ENCODE measurements around the gene ARHGAP23. TPM values are rescaled to one million over a fixed set of nuclear protein-coding genes. Genes with fewer than 3 reads are reported as not detected.

ARHGAP23 gene
- total RNA-seq, 3 donors from 2014 or later, result 6.1 to 44.6 (median 12.6) TPM

DNA sequence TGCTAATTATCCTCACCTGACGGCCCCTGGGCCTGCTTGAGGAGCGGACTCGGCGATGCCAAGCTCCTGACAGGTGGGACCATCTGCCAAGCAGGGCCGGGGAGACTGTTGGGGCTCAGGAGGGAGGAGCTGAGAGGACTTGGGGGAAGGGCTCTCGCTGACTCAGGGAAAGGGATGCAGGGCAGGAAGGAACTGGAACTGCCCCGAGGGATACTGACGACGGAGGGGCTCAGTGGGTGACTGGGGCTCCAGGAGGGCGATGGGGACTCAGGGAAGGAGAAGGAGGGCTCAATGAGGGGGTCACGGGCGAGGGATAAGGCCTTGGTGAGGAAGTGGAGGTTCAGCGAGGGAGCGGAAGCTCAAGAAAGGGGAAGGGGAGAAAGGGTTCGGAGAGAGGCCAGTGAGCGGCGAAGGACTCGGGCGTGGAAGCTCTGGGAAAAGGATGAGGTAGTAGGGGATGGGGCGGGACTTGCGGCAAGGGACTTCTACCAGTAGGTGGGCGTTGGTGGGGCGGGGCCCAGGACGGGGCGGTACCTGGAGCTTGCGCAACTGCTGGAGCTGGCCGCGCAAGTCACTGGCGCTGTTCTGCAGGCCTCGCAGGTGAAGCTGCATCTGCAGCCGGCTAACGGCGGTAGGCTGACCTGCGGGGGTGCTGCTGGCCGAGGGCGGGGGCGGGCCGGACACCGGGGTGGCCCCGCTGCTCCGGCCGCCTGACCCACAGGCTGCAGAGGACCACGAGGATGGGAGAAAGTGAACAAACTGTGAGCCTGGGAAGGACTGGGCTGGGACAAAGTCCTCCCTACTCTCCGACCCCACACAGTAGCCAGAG, 131.0 kb downstream of the ARHGAP23 start:
- intact Hi-C loops (cut with DNase I, micrococcal nuclease), result loop anchor here (5.0 to 10.0 kb wide), 2 partner anchors 106 to 108 kb away; no protein-coding TSS in a partner anchor
- peak; percentile 93 to 95 (median 93) for DNase-seq
- TF ChIP-seq CTCF (IDR thresholded peaks at IDR 0.05), result peak; percentile 19
- Histone ChIP-seq H3K9me3 (no peaks in the 10 kb centered on the region), H3K4me3 (no peak overlapping the region), H3K36me3 (ENCODE audit: low read depth) (no peaks in the 10 kb centered on the region), H3K4me1 (ENCODE audit: low read depth) (peaks cover 28% of the 10 kb centered on the region)
- peak; percentile 89 for ATAC-seq

- Histone ChIP-seq H3K4me1 (ENCODE audit: low read depth) (peaks cover 28% of the 10 kb centered on the region), H3K36me3 (ENCODE audit: low read depth) (no peaks in the 10 kb centered on the region), H3K4me3 (no peak overlapping the region), H3K9me3 (no peaks in the 10 kb centered on the region)
- no peak for DNase-seq
- no peak for TF ChIP-seq CTCF (IDR thresholded peaks at IDR 0.05)
- intact Hi-C loops (cut with DNase I, micrococcal nuclease), result loop anchor here (5.0 to 10.0 kb wide), 2 partner anchors 105 to 107 kb away; no protein-coding TSS in a partner anchor
- no peak for ATAC-seq
Measured at GRCh38 chr17:38559880-38560230, 131.6 kb downstream of the ARHGAP23 start.

DNA sequence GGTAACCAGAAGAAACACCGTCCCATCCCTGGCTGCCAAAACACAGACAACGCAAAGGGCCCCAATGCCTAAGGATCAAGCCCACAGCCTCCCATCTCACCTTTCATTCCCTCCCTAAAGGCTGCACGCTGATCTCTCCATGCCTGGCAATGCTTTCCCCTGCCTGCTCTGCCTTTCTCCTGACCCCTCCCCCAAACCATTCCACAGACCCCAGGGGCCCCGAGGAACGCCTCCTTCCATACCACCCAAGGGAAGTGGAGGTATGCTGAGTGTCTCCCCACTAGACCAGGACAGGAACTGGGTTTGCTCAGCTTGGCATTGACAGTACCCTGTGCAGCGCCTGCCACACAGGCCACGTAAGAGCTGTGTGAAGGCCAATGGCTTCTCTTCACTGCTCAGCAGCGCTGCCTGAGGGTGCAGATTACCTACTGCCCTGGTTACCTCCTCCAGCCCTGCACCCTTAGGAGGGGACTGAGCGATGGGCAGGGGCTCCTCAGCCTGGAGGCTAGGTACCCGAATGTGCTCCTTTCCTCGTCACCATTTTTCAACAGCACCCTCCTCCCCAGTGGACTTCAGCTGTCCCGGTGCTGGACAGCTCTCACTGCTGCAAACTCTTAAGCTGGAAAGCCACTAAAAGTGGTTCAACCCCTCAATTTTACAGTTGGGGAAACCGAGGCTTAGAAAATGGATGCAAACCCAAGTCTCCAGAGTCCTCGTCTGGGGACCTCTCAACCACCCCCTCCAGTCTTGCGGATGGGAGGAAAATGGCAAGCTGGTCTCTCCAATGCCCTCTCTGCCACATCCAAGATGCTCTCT, 132.4 kb downstream of the ARHGAP23 start:
- H3K9me3 ChIP-seq, result no peaks in the 10 kb centered on the region
- peaks cover 28% of the 10 kb centered on the region for H3K4me1 ChIP-seq (ENCODE audit: low read depth)
- H3K4me3 ChIP-seq, result no peak overlapping the region
- intact Hi-C loops (cut with DNase I, micrococcal nuclease), result no loop called here
- H3K36me3 ChIP-seq (ENCODE audit: low read depth), result no peaks in the 10 kb centered on the region
- DNase-seq (no peak), ATAC-seq (no peak)
- TF ChIP-seq CTCF (IDR thresholded peaks at IDR 0.05), result no peak

DNA sequence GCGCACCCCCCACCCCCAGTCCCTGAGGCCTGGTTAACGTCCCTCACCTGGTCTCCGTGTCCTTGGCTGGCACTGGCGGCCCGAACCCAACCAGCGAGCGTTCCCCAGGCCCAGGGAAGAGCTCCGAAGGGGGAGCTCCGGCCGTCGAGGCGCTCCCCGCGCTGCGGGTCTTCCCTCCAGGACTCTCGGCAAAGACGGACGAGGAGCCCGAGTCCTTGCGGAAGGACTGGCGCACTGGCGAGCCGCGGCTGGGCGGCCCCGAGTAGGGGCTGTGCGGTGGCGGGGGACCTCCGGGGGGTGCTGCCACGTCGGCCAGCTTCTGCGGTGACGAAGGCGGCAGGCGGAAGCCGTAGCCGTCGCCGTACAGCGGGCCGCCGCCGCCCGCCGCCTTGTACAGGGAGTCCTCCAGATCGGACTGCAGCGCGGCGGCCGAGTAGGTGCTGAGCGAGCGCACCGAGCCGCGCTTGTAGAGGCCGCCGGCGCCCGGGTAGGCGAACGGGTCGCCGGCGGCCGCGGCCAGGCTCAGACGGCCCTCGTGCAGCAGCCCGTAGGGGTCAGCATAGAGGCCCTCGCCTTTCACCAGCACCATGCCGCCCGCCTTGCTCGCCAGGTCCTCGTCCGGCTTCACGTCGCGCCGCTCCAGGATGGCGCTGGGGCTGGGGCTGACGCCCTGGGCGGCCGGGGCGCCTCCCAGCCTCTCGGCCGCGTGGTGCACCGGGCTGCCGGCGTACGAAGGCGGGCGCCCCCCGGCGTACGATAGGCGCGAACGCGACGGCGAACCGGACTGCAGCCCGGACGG, 133.4 kb downstream of the ARHGAP23 start:
- H3K4me1 ChIP-seq (ENCODE audit: low read depth), result peaks cover 28% of the 10 kb centered on the region
- no peak for TF ChIP-seq CTCF (IDR thresholded peaks at IDR 0.05)
- no peaks in the 10 kb centered on the region for H3K36me3 ChIP-seq (ENCODE audit: low read depth)
- DNase-seq (no peak), ATAC-seq (no peak)
- intact Hi-C loops (cut with DNase I, micrococcal nuclease), result no loop called here
- H3K4me3 ChIP-seq, result no peak overlapping the region
- H3K9me3 ChIP-seq, result no peaks in the 10 kb centered on the region

Other genes starting within 250 kb of the ARHGAP23 start
- not detected for gene TBC1D3, start 235.9 kb upstream of the ARHGAP23 start, total RNA-seq
- 10 to 100 TPM; 25.7 to 28.1 (median 27.9) TPM for gene MRPL45, start 131.3 kb upstream of the ARHGAP23 start, total RNA-seq
- gene GPR179, start 84.5 kb upstream of the ARHGAP23 start, total RNA-seq, result under 1 TPM; 0.02 to 0.38 (median 0.09) TPM
- 10 to 100 TPM; 11.4 to 26.2 (median 16.1) TPM for gene SOCS7, start 76.6 kb upstream of the ARHGAP23 start, total RNA-seq
- gene SRCIN1, start 177.5 kb downstream of the ARHGAP23 start, total RNA-seq, result 1 to 10 TPM; 2.3 to 7.0 (median 2.5) TPM
- 1 to 10 TPM in 1 of 3 donors, under 1 TPM in 1, not detected in 1; 0.75 to 1.1 TPM for gene EPOP, start 246.5 kb downstream of the ARHGAP23 start, total RNA-seq

Data from mucosa of descending colon (tissue), 3 donors.